ENCODE data around the gene UNC5C. TPM values are rescaled to one million over a fixed set of nuclear protein-coding genes. Genes with fewer than 3 reads are reported as not detected.

UNC5C gene
- total and polyA plus RNA-seq, 10 of the 15 experiments (the other 5 are each of a cell fraction or from before 2014, with no cell fraction given) = 0.02 to 2.0 (median 0.15) TPM; not detected in 1

GRCh38 chr4:95129031-95129430 is 419.7 kb downstream of the UNC5C start:
- H3K36me3 ChIP-seq (ENCODE audit: control insufficient read depth in 2 of 2, insufficient read depth in 2 of 2, low read length in 1 of 2) = no peaks in the 10 kb centered on the region
- CTCF ChIA-PET = no interaction called here
- RAD21 ChIA-PET (ENCODE audit: unreplicated experiment) = no interaction called here
- POLR2A ChIA-PET = no interaction called here
- TF ChIP-seq EGR1 (IDR thresholded peaks at IDR 0.05; ENCODE audit: borderline replicate concordance in 1 of 2, low read depth in 2 of 2, low read length in 2 of 2) (no peak), ELK1 (IDR thresholded peaks at IDR 0.05; ENCODE audit: low read depth, low read length) (no peak), ATF3 (IDR thresholded peaks at IDR 0.05; ENCODE audit: borderline replicate concordance, extremely low read depth, low read depth, low read length) (no peak), TCF7 (IDR thresholded peaks at IDR 0.05; ENCODE audit: borderline replicate concordance) (no peak), ZNF592 (IDR thresholded peaks at IDR 0.05) (no peak), SIN3A (IDR thresholded peaks at IDR 0.05; ENCODE audit: low read depth, low read length) (no peak)
- TF ChIP-seq, protein P1, sequence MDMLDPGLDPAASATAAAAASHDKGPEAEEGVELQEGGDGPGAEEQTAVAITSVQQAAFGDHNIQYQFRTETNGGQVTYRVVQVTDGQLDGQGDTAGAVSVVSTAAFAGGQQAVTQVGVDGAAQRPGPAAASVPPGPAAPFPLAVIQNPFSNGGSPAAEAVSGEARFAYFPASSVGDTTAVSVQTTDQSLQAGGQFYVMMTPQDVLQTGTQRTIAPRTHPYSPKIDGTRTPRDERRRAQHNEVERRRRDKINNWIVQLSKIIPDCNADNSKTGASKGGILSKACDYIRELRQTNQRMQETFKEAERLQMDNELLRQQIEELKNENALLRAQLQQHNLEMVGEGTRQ (IDR thresholded peaks at IDR 0.05; ENCODE audit: borderline replicate concordance, low read depth, low read length) = no peak
- no peaks in the 10 kb centered on the region for H3K79me2 ChIP-seq (ENCODE audit: control insufficient read depth, insufficient read depth, low read length)
- no peaks in the 10 kb centered on the region for H3K4me1 ChIP-seq (ENCODE audit: control insufficient read depth, insufficient read depth, low read length)
- ATAC-seq (no peak), DNase-seq (ENCODE audit: low read depth, low spot score) (no peak), FAIRE-seq (no peak)
- H3K4me3 ChIP-seq = no peak overlapping the region
- intact Hi-C loops (cut with micrococcal nuclease; ENCODE audit: unreplicated experiment) = no loop called here
- H2AFZ ChIP-seq (ENCODE audit: control insufficient read depth, low read depth, low read length) = no peak overlapping the region
- BruUV-seq (replicated peaks) = no TSS peak
- in situ Hi-C loops (cut with MboI) = loop anchor here (10.0 kb wide), 1 partner anchor 504 kb away; no protein-coding TSS in a partner anchor
- no peaks in the 10 kb centered on the region for H4K20me1 ChIP-seq (ENCODE audit: control insufficient read depth, insufficient read depth)
- SMC1A ChIA-PET (ENCODE audit: uncharacterized antibody, unreplicated experiment) = interaction anchor here (1.2 kb wide), 1 partner anchor 21 kb away, joined by 3 read pairs; no protein-coding TSS in a partner anchor
- no peak overlapping the region for H3K27ac ChIP-seq (ENCODE audit: control insufficient read depth, insufficient read depth)
- H3K9me3 ChIP-seq (replicated peaks; ENCODE audit: control insufficient read depth, insufficient read depth, low read length) = no peaks in the 10 kb centered on the region
- WGBS (ENCODE audit: insufficient coverage, insufficient replicate concordance, low lambda C conversion rate, missing lambda C conversion rate) = 20% methylated on average over 4 of the region's 4 CpGs
- H3K4me2 ChIP-seq (ENCODE audit: control insufficient read depth, insufficient read depth) = no peak overlapping the region
- H3K9ac ChIP-seq (ENCODE audit: control insufficient read depth, insufficient read depth, low read length) = no peak overlapping the region
- no peaks in the 10 kb centered on the region for H3K27me3 ChIP-seq (replicated peaks in 1 of 2; ENCODE audit: control insufficient read depth in 2 of 2, insufficient read depth in 2 of 2, low read length in 1 of 2)

Measured in GM12878 (cell line).